Neuronal stem cell (in vitro differentiated cells): ENCODE results near the gene WBP2.

ENCODE experiments used
- DNase-seq: peaks from one replicate; pipeline ENCODE4 v3.0.0-alpha.2; 2013; ENCODE audit warnings: low spot score
- H2AFZ ChIP-seq: one replicate; pipeline ENCODE4 v1.6.1; 2013; ENCODE audit warnings: mild to moderate bottlenecking, low read length, inconsistent platforms
- H2AK5ac ChIP-seq: 2 replicates; pipeline ENCODE4 v1.6.1; 2013; ENCODE audit warnings: low read depth, mild to moderate bottlenecking, inconsistent platforms, low read length, moderate library complexity, mixed read lengths
- H2BK120ac ChIP-seq: 2 replicates; pipeline ENCODE4 v1.6.1; 2013; ENCODE audit warnings: low read depth, mild to moderate bottlenecking, inconsistent platforms, low read length, moderate library complexity, mixed read lengths
- H2BK12ac ChIP-seq: one replicate; pipeline ENCODE4 v1.6.1; 2013; ENCODE audit warnings: low read length, inconsistent platforms
- H2BK15ac ChIP-seq: 2 replicates; pipeline ENCODE4 v1.6.1; 2013; ENCODE audit warnings: mild to moderate bottlenecking, low read length, inconsistent platforms, mixed read lengths
- H2BK5ac ChIP-seq: one replicate; pipeline ENCODE4 v1.6.1; 2013; ENCODE audit warnings: inconsistent platforms, mild to moderate bottlenecking, low read length, moderate library complexity
- H3K14ac ChIP-seq: one replicate; pipeline ENCODE4 v1.6.1; 2013; ENCODE audit warnings: low read length, inconsistent platforms
- H3K18ac ChIP-seq: 2 replicates; pipeline ENCODE4 v1.6.1; 2013; ENCODE audit warnings: low read length, inconsistent platforms
- H3K23ac ChIP-seq: 2 replicates; pipeline ENCODE4 v1.6.1; 2013; ENCODE audit warnings: low read depth, mild to moderate bottlenecking, mixed read lengths, low read length, inconsistent platforms; ENCODE audit not compliant: poor library complexity
- H3K27ac ChIP-seq: replicated peaks from 3 replicates; pipeline ENCODE4 v1.5.1; 2013; ENCODE audit warnings: low read length, inconsistent platforms
- H3K27me3 ChIP-seq, 3 experiments: 2 replicates each; pipeline ENCODE4 v1.6.1; 2013; ENCODE audit warnings: low read length in 3 of 3, mild to moderate bottlenecking in 2 of 3, inconsistent platforms in 1 of 3, low read depth in 1 of 3, mixed read lengths in 1 of 3, moderate library complexity in 1 of 3; ENCODE audit not compliant: control insufficient read depth in 3 of 3, insufficient read depth in 3 of 3
- H3K36me3 ChIP-seq, 2 donors: replicated peaks in 1 of 2; 2 replicates each; pipeline ENCODE4 v1.6.1; 2013; ENCODE audit warnings: low read length in 2 of 2; ENCODE audit not compliant: control insufficient read depth in 2 of 2, insufficient read depth in 2 of 2
- H3K4ac ChIP-seq: 2 replicates; pipeline ENCODE4 v1.6.1; 2013; ENCODE audit warnings: inconsistent platforms, mild to moderate bottlenecking, low read length, moderate library complexity
- H3K4me1 ChIP-seq, 2 donors: 1 replicate in 1 of 2; 2 replicates in 1 of 2; pipeline ENCODE4 v1.6.1; 2013; ENCODE audit warnings: low read length in 2 of 2, low read depth in 1 of 2; ENCODE audit not compliant: control insufficient read depth in 2 of 2, insufficient read depth in 1 of 2
- H3K4me2 ChIP-seq: one replicate; pipeline ENCODE4 v1.6.1; 2013; ENCODE audit warnings: mild to moderate bottlenecking, low read length, inconsistent platforms; ENCODE audit not compliant: insufficient read depth, poor library complexity, severe bottlenecking
- H3K4me3 ChIP-seq, 2 donors: 2 replicates each; pipeline ENCODE4 v1.5.1; 2013; ENCODE audit warnings: low read length in 2 of 2, mild to moderate bottlenecking in 2 of 2, inconsistent platforms in 1 of 2, moderate library complexity in 1 of 2
- H3K79me1 ChIP-seq: one replicate; pipeline ENCODE4 v1.6.1; 2013; ENCODE audit warnings: low read depth, mild to moderate bottlenecking, inconsistent platforms, low read length, moderate library complexity
- H3K9ac ChIP-seq: one replicate; pipeline ENCODE4 v1.6.1; 2013; ENCODE audit warnings: mild to moderate bottlenecking, low read depth, low read length, inconsistent platforms; ENCODE audit not compliant: poor library complexity
- H3K9me3 ChIP-seq, 2 donors: replicated peaks in 1 of 2; 2 replicates each; pipeline versions ENCODE3 to v1.6.1; 2013; ENCODE audit warnings: low read length in 2 of 2, mild to moderate bottlenecking in 2 of 2, inconsistent platforms in 1 of 2, low read depth in 1 of 2, mixed read lengths in 1 of 2, moderate library complexity in 1 of 2; ENCODE audit not compliant: control insufficient read depth in 2 of 2, insufficient read depth in 1 of 2
- H4K8ac ChIP-seq: one replicate; pipeline ENCODE4 v1.6.1; 2013; ENCODE audit warnings: low read depth, mild to moderate bottlenecking, inconsistent platforms, low read length, moderate library complexity
- H4K91ac ChIP-seq: one replicate; pipeline ENCODE4 v1.6.1; 2013; ENCODE audit warnings: low read length, low read depth, mild to moderate bottlenecking, inconsistent platforms; ENCODE audit not compliant: poor library complexity
- WGBS, 2 donors: extraction: QIAGEN DNeasy Blood & Tissue Kit; methylation state at CpG; one replicate each; pipeline ENCODE4 v1.1.7; 2013; ENCODE audit warnings: missing lambda C conversion rate in 2 of 2, mixed read lengths in 1 of 2; ENCODE audit not compliant: insufficient read length in 2 of 2, insufficient replicate concordance in 1 of 2; ENCODE audit errors: extremely low coverage in 2 of 2; 5-methylcytosine and 5-hydroxymethylcytosine counted together

The WBP2 gene

GRCh38 chr17:75835654-75835987 lies 19.5 kb downstream of the WBP2 start:
- Histone ChIP-seq H3K79me1 (peaks cover 2% of the 10 kb centered on the region), H2AK5ac (peak overlapping the region; percentile 88), H3K36me3 (no peaks in the 10 kb centered on the region), H3K4me1 (peaks cover 9 to 12% of the 10 kb centered on the region in 2 donors), H3K4me3 (no peak overlapping the region), H3K18ac (peak overlapping the region; percentile 17), H3K14ac (no peak overlapping the region), H3K23ac (peak overlapping the region; percentile 65), H2AFZ (no peak overlapping the region), H3K9me3 (no peaks in the 10 kb centered on the region), H2BK5ac (no peak overlapping the region), H4K91ac (peak overlapping the region; percentile 64), H3K4me2 (no peak overlapping the region), H3K27ac (no peak overlapping the region), H2BK12ac (no peak overlapping the region), H2BK15ac (peak overlapping the region; percentile 26), H4K8ac (peak overlapping the region; percentile 65), H3K4ac (peak overlapping the region; percentile 66), H3K27me3 (no peaks in the 10 kb centered on the region), H2BK120ac (no peak overlapping the region), H3K9ac (peak overlapping the region; percentile 44)
- WGBS, 2 donors: no CpG with 5 or more reads among the region's 9 CpGs
- no peak for DNase-seq

GRCh38 chr17:75834928-75835653 lies 20.0 kb downstream of the WBP2 start:
- WGBS, 2 donors: no CpG with 5 or more reads among the region's 24 CpGs

GRCh38 chr17:75834279-75834920 lies 20.7 kb downstream of the WBP2 start:
- WGBS, 2 donors: no CpG with 5 or more reads among the region's 25 CpGs
- Histone ChIP-seq H2BK15ac (peak overlapping the region; percentile 21), H3K4me2 (no peak overlapping the region), H3K9ac (peak overlapping the region; percentile 51), H2AK5ac (peak overlapping the region; percentile 14), H3K4me1 (peaks cover 9 to 15% of the 10 kb centered on the region in 2 donors), H3K23ac (peak overlapping the region; percentile 81), H3K36me3 (no peaks in the 10 kb centered on the region), H3K27ac (no peak overlapping the region), H2BK120ac (no peak overlapping the region), H4K8ac (no peak overlapping the region), H3K9me3 (no peaks in the 10 kb centered on the region), H3K4me3 (no peak overlapping the region), H2AFZ (no peak overlapping the region), H3K14ac (peak overlapping the region; percentile 41), H3K27me3 (no peaks in the 10 kb centered on the region), H3K18ac (peak overlapping the region; percentile 42), H3K79me1 (peaks cover 2% of the 10 kb centered on the region), H2BK5ac (no peak overlapping the region), H3K4ac (no peak overlapping the region), H4K91ac (no peak overlapping the region), H2BK12ac (no peak overlapping the region)
- no peak for DNase-seq

More at GRCh38 chr17:75834928-75835653, 20.0 kb downstream of the WBP2 start:
- H3K9ac ChIP-seq: no peak overlapping the region
- H2AK5ac ChIP-seq: peak overlapping the region; percentile 88
- H3K27me3 ChIP-seq: no peaks in the 10 kb centered on the region
- H3K14ac ChIP-seq: no peak overlapping the region
- H3K23ac ChIP-seq: no peak overlapping the region
- H2BK120ac ChIP-seq: no peak overlapping the region
- H3K4me1 ChIP-seq: peaks cover 9 to 15% of the 10 kb centered on the region in 2 donors
- H3K9me3 ChIP-seq: no peaks in the 10 kb centered on the region
- peak overlapping the region; percentile 17 for H3K18ac ChIP-seq
- no peak overlapping the region for H2BK5ac ChIP-seq
- peak overlapping the region; percentile 64 for H4K91ac ChIP-seq
- no peak overlapping the region for H2AFZ ChIP-seq
- H2BK15ac ChIP-seq: peak overlapping the region; percentile 26
- DNase-seq: no peak
- H3K4me2 ChIP-seq: no peak overlapping the region
- H3K79me1 ChIP-seq: peaks cover 2% of the 10 kb centered on the region
- no peak overlapping the region for H3K27ac ChIP-seq
- peak overlapping the region; percentile 65 for H4K8ac ChIP-seq
- no peak overlapping the region for H3K4me3 ChIP-seq
- no peak overlapping the region for H2BK12ac ChIP-seq
- H3K4ac ChIP-seq: no peak overlapping the region
- no peaks in the 10 kb centered on the region for H3K36me3 ChIP-seq

- H3K4me3 ChIP-seq: no peak overlapping the region
- no peak overlapping the region for H4K91ac ChIP-seq
- peak overlapping the region; percentile 89 for H2BK120ac ChIP-seq
- peak overlapping the region; percentile 52 for H2AFZ ChIP-seq
- DNase-seq: no peak
- peak overlapping the region; percentile 94 for H3K18ac ChIP-seq
- no peak overlapping the region for H3K27ac ChIP-seq
- H3K23ac ChIP-seq: no peak overlapping the region
- peak overlapping the region; percentile 74 for H3K9ac ChIP-seq
- WGBS, 2 donors: no CpG with 5 or more reads among the region's 20 CpGs
- peaks cover 2% of the 10 kb centered on the region for H3K79me1 ChIP-seq
- H3K4ac ChIP-seq: peak overlapping the region; percentile 90
- H3K4me2 ChIP-seq: peak overlapping the region; percentile 3
- peak overlapping the region; percentile 58 for H2AK5ac ChIP-seq
- peaks cover 14 to 18% of the 10 kb centered on the region in 2 donors for H3K4me1 ChIP-seq
- H2BK5ac ChIP-seq: peak overlapping the region; percentile 71
- peak overlapping the region; percentile 64 for H2BK15ac ChIP-seq
- H3K14ac ChIP-seq: peak overlapping the region; percentile 78
- peak overlapping the region; percentile 66 for H2BK12ac ChIP-seq
- H4K8ac ChIP-seq: peak overlapping the region; percentile 76
- no peaks in the 10 kb centered on the region for H3K36me3 ChIP-seq
- no peaks in the 10 kb centered on the region for H3K9me3 ChIP-seq
- H3K27me3 ChIP-seq: no peaks in the 10 kb centered on the region
Observed at GRCh38 chr17:75832652-75833400, 22.3 kb downstream of the WBP2 start.
